GM18861 (cell line): ENCODE results near the gene KRTAP10-2.
"Not testable (repeated sequence)": the region's sequence is repeated elsewhere in the genome, so short reads cannot be mapped to it uniquely, and the experiment has no call there.

Source experiments
- ATAC-seq: cut with Tn5 transposase; IDR thresholded peaks from one replicate; pipeline ENCODE4 v1.9.1; 2021; ENCODE audit not compliant: unreplicated experiment

KRTAP10-2 gene

GRCh38 chr21:44551340-44551961 lies at the start of gene KRTAP10-2:
KRTAP10-2 (minus strand) TSS chr21:44551505; CDS start chr21:44551458, 47 bp downstream.
- no peak for ATAC-seq

DNA sequence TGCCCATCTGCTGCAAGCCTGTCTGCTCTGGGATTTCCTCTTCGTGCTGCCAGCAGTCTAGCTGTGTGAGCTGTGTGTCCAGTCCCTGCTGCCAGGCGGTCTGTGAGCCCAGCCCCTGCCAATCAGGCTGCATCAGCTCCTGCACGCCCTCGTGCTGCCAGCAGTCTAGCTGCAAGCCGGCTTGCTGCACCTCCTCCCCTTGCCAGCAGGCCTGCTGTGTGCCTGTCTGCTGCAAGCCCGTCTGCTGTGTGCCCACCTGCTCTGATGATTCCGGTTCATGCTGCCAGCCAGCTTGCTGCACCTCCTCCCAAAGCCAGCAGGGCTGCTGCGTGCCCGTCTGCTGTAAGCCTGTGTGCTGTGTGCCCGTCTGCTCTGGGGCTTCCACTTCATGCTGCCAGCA lies 49.8 kb upstream of the KRTAP10-2 start:
- ATAC-seq: not testable (repeated sequence)

DNA sequence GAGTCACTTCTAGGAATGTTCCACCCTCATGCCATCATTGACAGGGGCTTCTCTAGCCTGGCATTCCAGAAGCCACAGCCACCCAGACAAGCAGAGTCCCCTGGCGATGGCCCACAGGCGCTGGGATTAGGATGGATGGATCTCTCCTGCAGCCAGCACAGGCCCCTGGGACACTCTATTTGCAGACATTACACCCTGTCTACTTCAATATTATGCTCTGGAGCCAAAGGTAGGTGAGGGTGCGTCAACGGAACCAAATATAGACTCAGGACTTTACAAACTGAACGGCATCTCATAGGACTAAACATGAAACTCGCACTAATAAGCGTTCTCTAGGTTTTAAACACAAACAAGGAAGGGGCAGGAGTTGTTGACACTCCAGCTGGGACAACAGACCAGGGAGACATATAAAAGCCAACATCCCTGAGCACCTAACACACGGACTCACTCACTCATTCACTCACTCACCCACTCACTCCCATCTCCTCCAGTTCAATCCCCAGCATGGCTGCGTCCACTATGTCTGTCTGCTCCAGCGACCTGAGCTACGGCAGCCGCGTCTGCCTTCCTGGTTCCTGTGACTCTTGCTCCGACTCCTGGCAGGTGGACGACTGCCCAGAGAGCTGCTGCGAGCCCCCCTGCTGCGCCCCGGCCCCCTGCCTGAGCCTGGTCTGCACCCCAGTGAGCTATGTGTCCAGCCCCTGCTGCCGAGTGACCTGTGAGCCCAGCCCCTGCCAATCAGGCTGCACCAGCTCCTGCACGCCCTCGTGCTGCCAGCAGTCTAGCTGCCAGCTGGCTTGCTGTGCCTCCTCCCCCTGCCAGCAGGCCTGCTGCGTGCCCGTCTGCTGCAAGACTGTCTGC lies 49.0 kb upstream of the KRTAP10-2 start, which contains the start of gene KRTAP10-7:
Gene KRTAP10-7 (plus strand): TSS at position 480 of the 861 bp plus-strand sequence. CDS start 25 bp downstream, at position 505.
- not testable (repeated sequence) for ATAC-seq

- no peak for ATAC-seq
These were observed 48.1 kb upstream of the KRTAP10-2 start for GRCh38 chr21:44599264-44600029.

DNA sequence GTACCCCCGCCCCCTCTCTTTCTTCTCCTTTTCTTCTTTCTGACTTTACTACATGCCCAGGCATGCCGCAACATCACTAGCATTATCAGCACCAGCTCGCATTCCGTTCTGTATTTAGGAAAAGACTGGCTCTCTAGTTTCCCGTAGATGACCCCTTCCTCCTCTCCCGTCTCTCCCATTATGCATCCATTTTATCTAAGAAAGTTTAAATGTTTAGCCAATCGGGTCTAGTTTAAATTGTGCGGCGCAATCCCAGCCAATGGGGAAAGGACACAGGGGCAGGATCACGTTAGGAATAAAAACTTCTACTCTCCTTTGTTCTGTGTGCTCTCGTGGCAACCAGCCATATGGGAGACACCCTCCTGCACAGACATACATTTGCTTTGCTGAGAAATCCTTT lies 46.8 kb upstream of the KRTAP10-2 start:
- no peak for ATAC-seq

GRCh38 chr21:44596068-44596725 lies 44.9 kb upstream of the KRTAP10-2 start:
- ATAC-seq: no peak

- no peak for ATAC-seq
These were observed 44.2 kb upstream of the KRTAP10-2 start for GRCh38 chr21:44595524-44595923.

DNA sequence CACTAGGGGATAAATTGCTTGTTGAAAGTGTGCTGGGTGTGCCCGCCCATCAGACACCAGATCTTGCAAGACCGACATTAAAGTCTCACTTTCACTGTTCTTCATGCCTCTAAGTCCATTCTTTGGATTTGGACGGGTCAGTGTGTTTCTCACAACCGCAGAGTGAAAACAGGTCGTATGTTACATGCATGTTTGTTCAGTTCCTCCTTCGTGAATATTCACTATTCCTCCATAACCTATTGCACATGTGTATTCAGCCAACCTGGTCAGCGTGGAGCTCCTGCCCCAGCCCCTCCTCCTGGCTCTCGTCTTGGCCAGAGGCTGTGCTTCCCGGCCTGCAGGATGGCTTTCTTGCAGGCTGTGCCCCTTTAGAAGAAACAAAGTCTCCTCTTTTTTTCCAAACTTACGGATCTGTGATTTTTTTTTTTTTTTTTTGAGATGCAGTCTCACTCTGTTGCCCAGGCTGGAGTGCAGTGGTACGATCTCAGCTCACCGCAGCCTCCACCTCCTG lies 43.2 kb upstream of the KRTAP10-2 start:
- ATAC-seq: no peak

DNA sequence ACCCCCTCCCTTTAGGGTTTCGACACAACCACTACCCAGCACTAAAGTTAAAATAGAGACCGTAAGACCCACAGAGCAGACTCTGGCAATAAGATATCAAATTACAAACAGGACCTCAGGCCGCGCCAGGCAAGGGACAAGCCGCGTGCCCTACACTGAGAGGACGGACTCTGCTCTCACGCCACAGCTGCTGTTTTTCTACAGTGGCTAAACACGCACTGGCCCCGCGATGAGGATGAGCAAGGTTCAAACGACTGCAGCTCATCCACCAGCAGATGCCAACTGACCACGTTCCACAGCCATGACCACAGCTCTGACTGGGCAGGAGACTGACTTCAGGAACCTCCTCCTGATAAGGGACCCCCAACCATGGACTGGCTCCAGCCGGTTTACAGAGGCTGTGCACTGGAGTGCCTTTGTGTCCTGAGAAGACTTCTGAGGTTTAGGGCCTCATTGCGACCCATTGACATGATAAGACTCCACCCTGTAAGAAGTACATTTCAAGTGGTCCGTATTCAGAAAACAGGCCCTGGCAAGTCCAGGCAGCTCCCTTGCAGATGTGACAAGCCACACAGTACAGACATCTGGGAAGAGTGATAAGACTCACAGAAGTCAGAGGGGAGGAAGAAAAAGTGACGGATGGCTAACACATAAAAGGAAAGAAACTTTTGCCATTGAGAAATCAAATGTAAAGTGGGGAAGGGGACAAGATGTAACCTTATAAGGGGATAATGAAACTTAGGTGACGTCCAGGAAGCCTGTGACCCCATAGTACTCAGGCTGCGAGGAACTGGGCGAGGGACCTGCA lies 42.5 kb upstream of the KRTAP10-2 start:
- no peak for ATAC-seq

- no peak for ATAC-seq
These were observed 41.4 kb upstream of the KRTAP10-2 start, which contains the start of gene KRTAP10-6 for GRCh38 chr21:44592446-44593311. KRTAP10-6 (minus strand) TSS chr21:44592505; CDS start chr21:44592484, 21 bp downstream.

DNA sequence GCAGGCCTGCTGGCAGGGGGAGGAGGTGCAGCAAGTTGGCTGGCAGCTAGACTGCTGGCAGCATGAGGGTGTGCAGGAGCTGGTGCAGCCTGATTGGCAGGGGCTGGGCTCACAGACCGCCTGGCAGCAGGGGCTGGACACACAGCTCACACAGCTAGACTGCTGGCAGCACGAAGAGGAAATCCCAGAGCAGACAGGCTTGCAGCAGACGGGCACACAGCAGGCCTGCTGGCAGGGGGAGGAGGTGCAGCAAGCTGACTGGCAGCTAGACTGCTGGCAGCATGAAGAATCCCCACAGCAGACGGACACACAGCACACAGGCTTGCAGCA lies 40.5 kb upstream of the KRTAP10-2 start:
- ATAC-seq: not testable (repeated sequence)

DNA sequence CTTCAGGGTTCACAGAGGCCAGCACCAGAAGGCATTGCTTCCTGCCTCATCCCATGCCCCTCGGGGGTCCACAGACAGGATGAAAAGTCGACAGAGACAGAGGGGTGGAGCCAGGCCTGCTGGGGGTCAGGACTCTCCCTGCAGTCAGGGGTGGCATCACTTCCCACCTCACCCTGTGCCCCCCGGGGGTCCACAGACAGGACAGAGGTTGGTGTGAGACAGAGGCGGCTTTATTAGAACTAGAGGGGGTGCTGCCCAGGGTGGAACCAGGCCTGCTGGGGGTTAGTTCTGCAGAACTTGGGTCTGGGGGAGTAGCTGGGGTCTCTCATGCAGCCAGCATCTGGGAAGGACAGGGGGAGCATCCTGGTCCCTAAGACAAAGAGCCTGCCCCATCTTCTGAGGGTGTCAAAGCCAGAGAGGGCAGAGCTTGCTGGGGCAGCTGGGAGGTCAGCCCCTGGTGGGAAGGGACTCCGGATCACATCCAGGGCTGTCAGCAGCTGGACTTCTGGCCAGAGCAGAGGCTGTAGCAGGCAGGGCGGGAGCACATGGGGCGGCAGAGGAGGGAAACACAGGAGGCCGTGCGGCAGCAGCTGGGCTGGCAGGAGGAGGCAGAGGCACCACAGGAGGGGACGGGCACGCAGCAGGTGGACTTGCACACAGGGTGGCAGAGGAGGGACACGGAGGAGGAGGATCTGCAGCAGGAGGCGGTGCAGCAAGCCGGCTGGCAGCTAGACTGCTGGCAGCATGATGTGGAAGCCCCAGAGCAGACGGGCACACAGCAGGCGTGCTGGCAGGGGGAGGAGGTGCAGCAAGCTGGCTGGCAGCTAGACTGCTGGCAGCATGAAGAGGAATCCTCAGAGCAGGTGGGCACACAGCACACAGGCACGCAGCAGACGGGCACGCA lies 39.8 kb upstream of the KRTAP10-2 start:
- not testable (repeated sequence) for ATAC-seq

DNA sequence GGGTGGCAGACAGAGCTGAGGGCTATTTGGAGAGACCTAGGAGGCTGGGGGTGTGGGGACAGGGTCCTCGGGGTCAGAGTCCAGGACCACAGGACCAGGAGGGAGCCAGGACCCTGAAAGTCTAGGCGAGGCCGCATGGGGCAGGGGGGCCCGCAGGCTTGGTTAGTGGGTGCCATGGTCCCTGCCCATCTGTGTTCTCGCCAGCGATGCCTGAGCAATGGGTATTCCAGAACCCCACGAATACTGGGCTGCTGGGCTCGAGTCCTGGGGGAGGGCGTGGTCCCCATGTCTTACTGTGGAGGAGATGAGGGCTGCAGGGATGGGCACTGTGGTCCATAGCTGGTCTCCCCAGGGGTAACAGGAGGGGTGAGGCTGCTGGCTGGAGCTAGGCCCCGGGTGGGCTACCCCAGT lies 39.0 kb upstream of the KRTAP10-2 start:
- no peak for ATAC-seq

DNA sequence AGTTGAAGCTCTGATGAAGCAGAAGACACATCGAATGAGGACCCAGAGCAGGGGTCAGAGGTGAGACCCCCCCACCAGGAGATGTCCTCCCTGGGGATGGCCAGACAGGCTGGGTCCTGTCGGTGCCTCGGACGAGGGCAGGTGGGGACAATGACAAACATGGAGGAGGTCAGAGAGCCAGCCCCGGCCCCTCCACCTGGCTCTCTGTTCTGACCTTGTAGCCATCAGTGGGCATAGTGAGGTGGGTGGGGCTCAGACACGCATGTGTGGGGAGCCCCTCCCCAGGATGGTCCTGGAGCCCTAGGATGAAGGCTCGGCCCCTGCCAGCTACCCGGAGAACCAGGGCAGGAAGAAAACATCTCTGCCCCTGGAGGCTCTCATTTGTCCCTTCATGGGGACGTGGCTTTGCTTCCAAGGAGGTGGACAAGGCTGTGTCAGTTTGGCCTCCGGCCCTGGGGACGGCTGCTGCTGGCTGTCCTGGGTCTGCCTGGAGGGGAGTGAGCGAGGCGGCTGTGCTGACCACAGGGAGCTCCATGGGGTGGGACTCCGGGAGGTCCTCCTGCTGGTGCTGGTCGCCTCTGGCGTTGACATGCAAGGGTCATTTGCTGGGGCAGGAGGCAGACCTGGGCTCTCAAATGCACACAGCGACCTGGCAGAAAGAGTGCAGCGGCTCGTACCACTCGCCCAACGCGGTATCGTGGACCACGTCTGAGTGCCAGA lies 38.4 kb upstream of the KRTAP10-2 start:
- ATAC-seq: no peak

- ATAC-seq: no peak
These were observed 37.8 kb upstream of the KRTAP10-2 start for GRCh38 chr21:44589094-44589493.

- ATAC-seq: no peak
These were observed 34.6 kb upstream of the KRTAP10-2 start for GRCh38 chr21:44585892-44586291.

DNA sequence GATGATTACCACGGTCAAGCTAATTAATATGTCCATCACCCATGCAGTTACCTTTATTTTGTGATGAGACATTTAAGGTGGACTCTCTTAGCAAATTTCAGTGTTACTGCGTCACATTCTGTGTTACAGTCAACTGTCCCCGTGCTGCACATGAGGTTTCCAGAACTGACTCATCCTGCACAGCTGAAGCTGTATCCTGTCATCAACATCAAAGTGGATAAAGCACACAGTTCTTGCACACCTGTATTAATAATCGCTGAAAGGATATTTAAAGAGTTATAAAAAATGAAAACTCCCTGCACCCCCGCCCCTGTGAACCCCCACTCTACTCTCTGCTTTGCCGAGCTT lies 32.5 kb upstream of the KRTAP10-2 start:
- ATAC-seq: no peak
